ENCODE data around the gene LGMN.
A peak's percentile ranks its signal among the peaks of the same experiment; 100 is the strongest.

Gene LGMN

GRCh38 chr14:92759679-92760523 lies 11.5 kb upstream of the LGMN start:
- DNase-seq = peak; percentile 42

DNA sequence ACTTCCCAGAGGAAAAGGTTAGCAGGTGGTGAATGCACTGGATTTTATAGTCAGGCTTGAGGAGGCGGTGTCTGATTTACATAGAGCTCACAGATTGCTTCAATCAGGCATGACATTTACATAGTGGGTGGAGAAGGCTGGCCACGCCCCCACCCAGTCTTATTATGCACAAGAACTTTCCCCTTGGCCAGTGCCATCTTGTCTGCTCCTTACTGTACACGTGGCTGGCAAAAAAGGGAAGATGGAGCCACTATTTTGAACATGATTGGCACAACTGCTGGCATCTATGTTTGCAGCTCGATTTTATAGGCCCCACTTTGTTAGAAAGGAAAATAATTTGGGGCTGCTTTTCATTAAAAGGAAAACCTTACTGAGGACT lies 10.9 kb upstream of the LGMN start:
- DNase-seq = peak; percentile 53

GRCh38 chr14:92756446-92756845 lies 8.0 kb upstream of the LGMN start:
- no peak for DNase-seq

DNA sequence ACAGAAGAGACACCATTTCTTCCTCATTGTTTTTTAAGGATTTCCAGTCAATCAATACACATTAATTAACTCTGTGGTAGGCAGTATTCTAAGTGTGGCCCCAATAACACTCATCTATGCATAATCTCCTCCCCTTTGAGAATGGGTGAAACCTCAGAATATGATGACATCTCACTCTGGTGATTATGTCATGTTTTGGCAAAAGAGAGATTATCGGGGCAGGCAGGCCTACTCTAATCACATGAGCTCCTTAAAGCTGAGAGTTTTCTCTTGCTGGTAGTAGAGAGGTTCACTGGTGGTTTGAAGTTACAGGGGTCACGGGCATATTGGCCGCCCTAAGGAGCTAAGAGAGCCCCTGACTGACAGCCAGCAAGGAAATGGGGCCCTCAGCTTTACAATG lies 7.1 kb upstream of the LGMN start:
- no peak for DNase-seq

DNA sequence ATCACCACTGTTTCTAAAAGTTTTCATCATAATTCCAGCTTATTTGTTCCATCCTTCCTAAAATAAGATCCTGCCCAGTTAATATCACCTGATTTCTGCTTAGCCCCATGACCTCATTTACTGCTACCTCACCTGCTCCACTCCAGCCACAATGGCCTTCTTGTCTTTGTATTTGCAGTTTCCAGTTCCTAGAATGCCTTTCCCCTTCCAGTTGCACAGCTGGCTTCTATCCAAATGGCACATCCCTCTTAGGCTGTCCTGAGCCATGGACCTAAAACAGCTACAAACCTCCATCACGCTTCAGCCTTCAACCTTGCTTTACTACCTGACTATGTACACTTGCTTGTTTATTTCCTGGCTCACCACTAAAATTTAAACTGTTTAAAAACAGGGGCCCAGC lies 6.5 kb upstream of the LGMN start:
- no peak for DNase-seq

DNA sequence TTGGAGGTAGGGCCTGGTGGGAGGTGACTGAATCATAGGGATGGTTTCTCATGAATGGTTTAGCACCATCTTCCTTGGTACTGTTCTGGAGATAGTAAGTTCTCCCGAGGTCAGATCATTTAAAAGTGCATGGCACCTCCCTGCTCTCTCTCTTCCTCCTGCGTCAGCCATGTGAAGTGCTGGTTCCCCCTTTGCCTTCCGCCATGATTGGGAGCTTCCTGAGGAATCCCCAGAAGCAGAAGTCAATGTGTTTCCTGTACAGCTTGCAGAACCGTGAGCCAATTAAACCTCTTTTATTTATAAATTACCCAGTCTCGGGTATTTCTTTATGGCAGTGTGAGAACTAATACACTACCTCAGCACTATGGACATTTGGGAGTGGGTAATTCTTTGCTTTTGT lies 4.8 kb upstream of the LGMN start:
- DNase-seq = no peak

DNA sequence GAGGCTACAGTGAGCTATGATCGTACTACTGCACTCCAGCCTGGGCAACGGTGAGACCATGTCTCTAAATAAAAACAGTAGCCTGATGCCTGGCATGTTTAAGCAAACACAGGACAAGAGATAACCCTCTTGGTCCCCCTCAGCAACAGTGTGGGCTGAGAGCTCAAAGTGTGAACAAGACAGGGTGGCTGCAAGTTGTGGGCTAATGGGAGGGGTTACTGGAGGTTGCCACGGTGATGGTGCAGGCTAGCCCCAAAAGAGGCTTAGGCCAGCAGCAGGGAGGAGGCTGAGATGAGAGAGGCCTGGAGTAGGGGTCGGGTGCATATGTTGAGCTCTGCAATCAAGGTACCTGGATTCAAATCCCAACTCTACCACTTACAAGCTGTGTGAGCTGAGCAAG lies 3.4 kb upstream of the LGMN start:
- DNase-seq = no peak

DNA sequence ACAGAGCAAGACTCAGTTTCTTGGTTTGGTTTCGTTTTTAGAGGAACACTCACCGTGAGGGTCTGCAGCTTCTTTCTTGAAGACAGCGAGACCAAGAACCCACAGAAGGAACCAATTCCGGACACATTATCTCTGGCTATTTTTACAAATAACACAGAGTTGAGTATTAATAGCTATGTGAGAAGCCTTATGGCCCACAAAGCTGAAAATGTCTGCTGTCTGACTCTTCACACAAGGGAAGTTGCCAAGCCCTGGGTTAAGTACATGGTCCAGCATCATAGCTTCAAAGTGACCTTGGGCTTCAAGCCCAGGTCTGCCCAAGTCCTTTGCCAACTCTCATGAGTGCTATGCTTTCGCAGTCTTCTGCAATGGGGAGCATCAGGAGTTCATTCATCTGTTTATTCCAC lies 2.6 kb upstream of the LGMN start:
- no peak for DNase-seq

DNA sequence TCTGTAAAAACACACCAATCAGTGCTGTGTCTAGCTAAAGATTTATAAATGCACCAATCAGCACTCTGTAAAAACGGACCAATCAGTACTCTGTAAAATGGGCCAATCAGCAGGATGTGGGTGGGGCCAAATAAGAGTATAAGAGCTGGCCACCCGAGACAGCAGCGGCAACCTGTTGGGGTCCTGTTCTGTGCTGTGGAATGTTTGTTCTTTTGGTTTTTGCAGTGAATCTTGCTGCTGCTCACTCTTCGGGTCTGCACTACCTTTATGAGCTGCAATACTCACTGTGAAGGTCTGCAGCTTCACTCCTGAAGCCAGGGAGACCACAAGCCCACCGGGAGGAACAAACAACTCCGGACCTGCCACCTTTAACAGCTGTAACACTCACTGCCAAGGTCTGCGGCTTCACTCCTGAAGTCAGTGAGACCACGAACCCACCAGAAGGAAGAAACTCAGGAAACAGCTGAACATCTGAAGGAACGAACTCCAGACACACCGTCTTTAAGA lies 1.8 kb upstream of the LGMN start:
- peak; percentile 54 for DNase-seq

GRCh38 chr14:92747701-92748258 lies 647 bp downstream of the LGMN start:
- DNase-seq = no peak

DNA sequence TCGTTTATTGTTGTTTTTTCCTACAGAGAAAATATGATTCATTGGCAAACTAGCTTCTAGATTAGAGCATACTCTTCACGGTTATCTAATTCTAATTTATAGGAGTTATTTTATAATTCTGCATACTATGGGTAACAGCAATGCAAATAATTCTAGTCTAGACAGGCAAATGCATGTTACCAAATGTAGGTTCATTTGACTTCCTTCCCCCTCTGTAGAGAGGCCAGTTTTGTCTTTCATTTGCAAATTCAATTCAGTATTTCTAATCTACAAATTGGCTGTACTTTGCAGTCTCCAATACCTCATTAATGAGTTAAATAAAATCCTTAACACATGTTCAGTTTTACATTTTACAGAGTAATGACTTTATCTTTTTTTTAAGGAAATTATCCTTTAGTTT lies 4.2 kb downstream of the LGMN start:
- no peak for DNase-seq

GRCh38 chr14:92740440-92740839 lies 8.0 kb downstream of the LGMN start:
- DNase-seq = no peak

GRCh38 chr14:92737619-92738188 lies 10.7 kb downstream of the LGMN start:
- DNase-seq = no peak

DNA sequence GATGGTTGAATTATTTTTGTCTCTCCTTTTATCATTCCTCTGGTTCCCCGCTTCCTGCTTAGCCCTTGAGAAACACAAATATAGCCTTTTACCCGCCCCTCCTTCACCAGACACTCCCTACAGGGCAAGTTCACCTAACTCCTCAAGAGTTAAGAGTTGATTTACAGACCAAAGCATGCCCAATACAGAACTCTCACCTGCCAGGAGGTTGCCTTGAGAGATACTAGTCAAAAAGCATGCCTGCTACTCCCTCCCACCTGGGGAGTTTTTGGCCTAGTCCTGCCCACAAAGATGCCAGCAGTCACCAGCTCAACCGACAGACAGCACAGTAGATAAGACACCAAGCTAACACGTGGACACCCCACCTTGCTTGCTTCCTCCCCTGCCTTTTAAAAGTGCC lies 11.2 kb downstream of the LGMN start:
- no peak for DNase-seq

GRCh38 chr14:92735344-92735743 lies 13.1 kb downstream of the LGMN start:
- DNase-seq = no peak

- DNase-seq = no peak
Observed at GRCh38 chr14:92734618-92735017, 13.8 kb downstream of the LGMN start.

DNA sequence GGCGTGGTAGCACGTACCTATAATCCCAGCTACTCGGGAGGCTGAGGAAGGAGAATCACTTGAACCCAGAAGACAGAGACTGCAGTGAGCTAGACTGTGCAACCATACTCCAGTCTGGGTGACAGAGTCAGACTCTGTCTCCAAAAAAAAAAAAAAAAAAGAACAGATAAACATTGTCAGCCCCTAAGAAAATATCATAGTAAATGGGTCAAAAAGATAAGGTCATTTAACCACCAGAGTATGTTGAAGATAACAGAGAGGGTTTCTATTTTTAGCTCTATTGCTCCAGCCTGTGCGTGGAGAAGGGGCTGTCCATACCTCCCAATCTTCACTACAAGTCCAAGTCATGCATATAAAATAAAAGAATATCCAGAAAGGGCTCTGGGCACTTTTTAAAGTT lies 15.4 kb downstream of the LGMN start:
- no peak for DNase-seq

GRCh38 chr14:92731622-92732115 lies 16.8 kb downstream of the LGMN start:
- no peak for DNase-seq

GRCh38 chr14:92729634-92730358 lies 18.6 kb downstream of the LGMN start:
- peak; percentile 57 for DNase-seq

- DNase-seq = peak; percentile 81
Observed at GRCh38 chr14:92728759-92729364, 19.6 kb downstream of the LGMN start.

GRCh38 chr14:92726933-92727262 lies 21.5 kb downstream of the LGMN start:
- DNase-seq = no peak

DNA sequence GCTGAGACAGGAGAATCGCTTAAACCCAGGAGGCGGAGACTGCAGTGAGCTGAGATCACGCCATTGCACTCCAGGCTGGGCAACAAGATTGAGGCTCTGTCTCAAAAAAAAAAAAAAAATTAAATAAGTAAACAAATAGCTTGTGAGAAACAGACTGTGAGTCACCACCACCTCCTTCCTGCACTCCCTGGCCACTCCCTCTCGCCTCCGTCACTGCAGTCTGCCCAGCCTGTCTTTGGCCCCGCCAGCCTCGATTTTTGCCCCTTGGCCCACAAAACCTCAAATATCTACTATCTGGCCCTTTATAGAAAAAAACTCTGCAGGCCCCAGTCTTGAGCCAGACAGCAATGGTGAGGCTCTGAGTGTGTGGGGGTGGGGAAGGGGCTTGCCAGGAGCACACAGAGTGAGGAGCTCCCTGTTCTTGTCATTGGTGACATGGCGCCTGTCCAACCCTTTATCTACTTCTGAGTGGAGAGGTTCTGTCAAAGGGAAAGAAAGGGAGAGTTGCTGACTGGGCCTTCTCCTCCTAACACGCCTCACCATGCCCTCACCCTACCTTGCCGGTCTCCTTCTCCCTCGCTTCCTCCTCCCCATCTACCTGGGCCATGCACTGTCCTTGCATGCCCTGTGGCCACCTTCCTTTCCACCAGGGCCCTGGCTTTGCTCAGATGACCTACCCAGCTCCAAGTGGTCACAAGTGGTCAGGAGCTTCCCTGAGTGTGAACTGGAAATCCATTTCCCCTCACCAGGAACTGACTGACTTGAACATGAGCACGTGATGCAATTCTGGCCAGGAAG lies 22.1 kb downstream of the LGMN start:
- DNase-seq = peak; percentile 32
